HepG2 (cell line): ENCODE measurements around the gene ALKBH2. TPM values are rescaled to one million over a fixed set of nuclear protein-coding genes. Genes with fewer than 3 reads are reported as not detected.

Experiments used
- ARNT2 ChIP-seq: sonication (generic); formaldehyde crosslinking; IDR thresholded peaks from 2 replicates; pipeline ENCODE4 v1.8.0; 2022; ENCODE audit warnings: mild to moderate bottlenecking, low read depth, missing genetic modification reagents, moderate library complexity
- BHLHE40 ChIP-seq: IDR thresholded peaks from 2 replicates; pipeline ENCODE4 v1.6.1; 2011; ENCODE audit warnings: low read length, improper control_type of control experiment
- CCDC6 ChIP-seq: sonication (generic); formaldehyde crosslinking; IDR thresholded peaks from 2 replicates; pipeline ENCODE4 v1.8.1; 2022; ENCODE audit warnings: mild to moderate bottlenecking, missing genetic modification reagents, moderate library complexity
- EP300 ChIP-seq, 3 experiments: sonication (generic) in 1 of 3; formaldehyde crosslinking in 1 of 3; IDR thresholded peaks; 2 replicates each; pipeline versions ENCODE4 v1.5.1 to v1.6.1; 2011 to 2020; ENCODE audit warnings: low read depth in 2 of 3, low read length in 2 of 3, borderline replicate concordance in 1 of 3, improper control_type of control experiment in 1 of 3, mild to moderate bottlenecking in 1 of 3, missing genetic modification reagents in 1 of 3, moderate library complexity in 1 of 3
- FOXK1 ChIP-seq: sonication (generic); formaldehyde crosslinking; IDR thresholded peaks from 2 replicates; pipeline ENCODE4 v1.4.0; 2020; ENCODE audit warnings: low read depth, missing genetic modification reagents, borderline replicate concordance
- GLMP ChIP-seq: sonication (generic); formaldehyde crosslinking; IDR thresholded peaks from 2 replicates; pipeline ENCODE4 v1.9.0; 2021; ENCODE audit warnings: missing genetic modification reagents, mild to moderate bottlenecking, borderline replicate concordance
- MEF2D ChIP-seq: sonication (generic); formaldehyde crosslinking; IDR thresholded peaks from 2 replicates; pipeline ENCODE4 v1.5.1; 2020; ENCODE audit warnings: mild to moderate bottlenecking, missing genetic modification reagents
- PHB2 ChIP-seq: fragments of 450-650 bp; IDR thresholded peaks from 2 replicates; pipeline ENCODE4 v1.6.1; 2018; ENCODE audit not compliant: partially characterized antibody
- POLR2AphosphoS5 ChIP-seq: IDR thresholded peaks from 2 replicates; pipeline ENCODE4 v1.6.1; 2012; ENCODE audit warnings: low read depth, low read length
- RAD21 ChIP-seq: fragments of 450-650 bp; formaldehyde crosslinking; IDR thresholded peaks from 2 replicates; pipeline ENCODE4 v1.5.0; 2020; ENCODE audit warnings: mild to moderate bottlenecking
- SAP130 ChIP-seq: IDR thresholded peaks from 2 replicates; pipeline ENCODE4 v1.6.1; 2016; ENCODE audit warnings: low read depth
- SOX13 ChIP-seq, 3 experiments: fragments of 450-650 bp in 1 of 3; sonication (generic) in 1 of 3; formaldehyde crosslinking in 1 of 3; IDR thresholded peaks in 2 of 3; conservative IDR thresholded peaks in 1 of 3; 2 replicates each; pipeline versions ENCODE4 v1.5.0 to v1.6.1; 2016 to 2020; ENCODE audit warnings: antibody characterized with exemption in 1 of 3, mild to moderate bottlenecking in 1 of 3, missing compliant biosample characterization in 1 of 3, missing genetic modification reagents in 1 of 3, moderate library complexity in 1 of 3
- ZFP41 ChIP-seq: sonication (generic); formaldehyde crosslinking; IDR thresholded peaks from 2 replicates; pipeline ENCODE4 v1.4.0; 2020; ENCODE audit warnings: mild to moderate bottlenecking, missing genetic modification reagents, borderline replicate concordance
- ZFP91 ChIP-seq: sonication (generic); formaldehyde crosslinking; IDR thresholded peaks from 2 replicates; pipeline ENCODE4 v1.9.0; 2022; ENCODE audit warnings: missing genetic modification reagents, mild to moderate bottlenecking, borderline replicate concordance
- ZNF225 ChIP-seq: sonication (generic); formaldehyde crosslinking; IDR thresholded peaks from 2 replicates; pipeline ENCODE4 v1.4.0; 2020; ENCODE audit warnings: mild to moderate bottlenecking, missing genetic modification reagents
- ZNF326 ChIP-seq: sonication (generic); formaldehyde crosslinking; IDR thresholded peaks from 2 replicates; pipeline ENCODE4 v1.4.0; 2020; ENCODE audit warnings: missing genetic modification reagents, borderline replicate concordance
- ZNF430 ChIP-seq: sonication (generic); formaldehyde crosslinking; IDR thresholded peaks from 2 replicates; pipeline ENCODE4 v1.9.0; 2021; ENCODE audit warnings: mild to moderate bottlenecking, missing genetic modification reagents
- ZNF441 ChIP-seq: sonication (generic); formaldehyde crosslinking; IDR thresholded peaks from 2 replicates; pipeline ENCODE4 v1.7.0; 2021; ENCODE audit warnings: missing genetic modification reagents, borderline replicate concordance
- ZNF451 ChIP-seq: sonication (generic); formaldehyde crosslinking; IDR thresholded peaks from 2 replicates; pipeline ENCODE4 v1.5.0; 2020; ENCODE audit warnings: mild to moderate bottlenecking, missing genetic modification reagents
- ZNF564 ChIP-seq: sonication (generic); formaldehyde crosslinking; IDR thresholded peaks from 2 replicates; pipeline ENCODE4 v1.8.1; 2023; ENCODE audit warnings: mild to moderate bottlenecking, missing genetic modification reagents
- ZNF589 ChIP-seq: sonication (generic); formaldehyde crosslinking; conservative IDR thresholded peaks from 2 replicates; pipeline ENCODE4 v1.8.0; 2022; ENCODE audit warnings: mild to moderate bottlenecking, moderate library complexity, missing genetic modification reagents
- ZNF7 ChIP-seq: IDR thresholded peaks from 2 replicates; pipeline ENCODE4 v1.6.1; 2016; ENCODE audit warnings: missing biosample characterization, missing genetic modification reagents
- polyA plus RNA-seq, 8 experiments: library from polyadenylated mRNA; depleted of rRNA in 3 of 8; stranded (reverse) in 7 of 8; unstranded in 1 of 8; fragments of >200 nt; fragmentation: Illumina TruSeq in 4 of 8; extraction: Trizol in 4 of 8; gene quantifications; 2 replicates each; pipeline versions ENCODE4 v1.2.1 to v1.2.3, GENCODE V29; 2011 to 2016; ENCODE audit warnings: low read depth in 4 of 8, missing spikeins in 1 of 8, mixed read lengths in 1 of 8; ENCODE audit not compliant: insufficient read depth in 1 of 8
- total RNA-seq, 5 experiments: library from RNA; depleted of rRNA; stranded (reverse); fragments of >200 nt; fragmentation: Illumina TruSeq; extraction: Trizol; gene quantifications; 2 replicates each; pipeline ENCODE4 v1.2.3, GENCODE V29; 2016; ENCODE audit warnings: low read depth in 1 of 5
- TF ChIP-seq, protein P1 (sequence below): sonication (generic); formaldehyde crosslinking; IDR thresholded peaks from 2 replicates; pipeline ENCODE4 v1.4.0; 2020; ENCODE audit warnings: missing genetic modification reagents, borderline replicate concordance

The ALKBH2 gene
- total and polyA plus RNA-seq, 2 of the 13 experiments (the other 11 are each of a cell fraction or from before 2014, with no cell fraction given), result 21.0 to 40.5 TPM

GRCh38 chr12:109097435-109098182, 4.3 kb upstream of the ALKBH2 start, which contains the start of gene UNG (continued):
- TF ChIP-seq, protein P1, sequence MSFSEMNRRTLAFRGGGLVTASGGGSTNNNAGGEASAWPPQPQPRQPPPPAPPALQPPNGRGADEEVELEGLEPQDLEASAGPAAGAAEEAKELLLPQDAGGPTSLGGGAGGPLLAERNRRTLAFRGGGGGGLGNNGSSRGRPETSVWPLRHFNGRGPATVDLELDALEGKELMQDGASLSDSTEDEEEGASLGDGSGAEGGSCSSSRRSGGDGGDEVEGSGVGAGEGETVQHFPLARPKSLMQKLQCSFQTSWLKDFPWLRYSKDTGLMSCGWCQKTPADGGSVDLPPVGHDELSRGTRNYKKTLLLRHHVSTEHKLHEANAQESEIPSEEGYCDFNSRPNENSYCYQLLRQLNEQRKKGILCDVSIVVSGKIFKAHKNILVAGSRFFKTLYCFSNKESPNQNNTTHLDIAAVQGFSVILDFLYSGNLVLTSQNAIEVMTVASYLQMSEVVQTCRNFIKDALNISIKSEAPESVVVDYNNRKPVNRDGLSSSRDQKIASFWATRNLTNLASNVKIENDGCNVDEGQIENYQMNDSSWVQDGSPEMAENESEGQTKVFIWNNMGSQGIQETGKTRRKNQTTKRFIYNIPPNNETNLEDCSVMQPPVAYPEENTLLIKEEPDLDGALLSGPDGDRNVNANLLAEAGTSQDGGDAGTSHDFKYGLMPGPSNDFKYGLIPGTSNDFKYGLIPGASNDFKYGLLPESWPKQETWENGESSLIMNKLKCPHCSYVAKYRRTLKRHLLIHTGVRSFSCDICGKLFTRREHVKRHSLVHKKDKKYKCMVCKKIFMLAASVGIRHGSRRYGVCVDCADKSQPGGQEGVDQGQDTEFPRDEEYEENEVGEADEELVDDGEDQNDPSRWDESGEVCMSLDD (CRISPR knock-in tag), result no peak
- peak; percentile 82 for TF ChIP-seq ZNF430 (CRISPR knock-in tag)
- no peak for TF ChIP-seq EP300 (IDR thresholded peaks at IDR 0.05; ENCODE audit: low read depth in 2 of 2, low read length in 2 of 2)
- TF ChIP-seq EP300 (CRISPR knock-in tag; IDR thresholded peaks at IDR 0.05; ENCODE audit: borderline replicate concordance), result no peak
- TF ChIP-seq FOXK1 (CRISPR knock-in tag), result no peak; the same call in 1 of the 2 replicates
- peak; percentile 33; the same call in 1 of the 2 replicates for TF ChIP-seq ZFP91
- TF ChIP-seq PHB2, result no peak
- no peak for TF ChIP-seq ZFP41 (CRISPR knock-in tag)
- TF ChIP-seq MEF2D, result no peak
- no peak for TF ChIP-seq RAD21 (CRISPR knock-in tag)
- no peak; the same call in 1 of the 2 replicates for TF ChIP-seq CCDC6 (CRISPR knock-in tag)
- no peak for TF ChIP-seq ZNF451 (CRISPR knock-in tag)
- TF ChIP-seq ZNF326 (CRISPR knock-in tag), result no peak
- 0 out of 2 replicates have a peak, but pooled peaks have one; percentile 45 for TF ChIP-seq ZNF589 (CRISPR knock-in tag)
- no peak for TF ChIP-seq ZNF225
- 0 out of 2 replicates have a peak, but pooled peaks have one; percentile 29 for TF ChIP-seq ZNF564
- TF ChIP-seq POLR2AphosphoS5, result no peak
- TF ChIP-seq ZNF7 (CRISPR knock-in tag), result no peak
- TF ChIP-seq ZNF441 (CRISPR knock-in tag), result no peak
- TF ChIP-seq SOX13 (IDR thresholded peaks at IDR 0.05), result no peak
- TF ChIP-seq SOX13 (CRISPR knock-in tag; conservative IDR thresholded peaks at IDR 0.05 in 1 of 2, IDR thresholded peaks at IDR 0.05 in 1 of 2), result no peak
- TF ChIP-seq GLMP, result no peak
- peak; percentile 98 for TF ChIP-seq SAP130 (CRISPR knock-in tag)
- no peak for TF ChIP-seq BHLHE40
- TF ChIP-seq ARNT2 (CRISPR knock-in tag), result peak; percentile 94
